Stimulated activated CD4-positive, alpha-beta T cell treated with anti-CD3 and anti-CD28 coated beads, Interleukin-12 subunit alpha, Interleukin-12 subunit beta, amount 100 ng/mL, for 4 hours (primary cell): ENCODE measurements around the gene ARIH2.
A peak's percentile ranks its signal among the peaks of the same experiment; 100 is the strongest.

Experiments
- DNase-seq: peaks from one replicate; pipeline ENCODE4 v3.0.0-alpha.2; 2020

Gene ARIH2

GRCh38 chr3:49021813-49022687, 103.4 kb downstream of the ARIH2 start, which contains the start of gene NDUFAF3:
Gene NDUFAF3, plus strand, starts transcription at chr3:49022121. Its CDS starts 24 bp downstream, at chr3:49022145.
- DNase-seq, result peak; percentile 92

GRCh38 chr3:49022688-49023171, 104.1 kb downstream of the ARIH2 start:
- no peak for DNase-seq

GRCh38 chr3:49023775-49024174, 105.1 kb downstream of the ARIH2 start:
- no peak for DNase-seq

GRCh38 chr3:49024449-49024848, 105.8 kb downstream of the ARIH2 start:
- DNase-seq, result no peak

- no peak for DNase-seq
Measured at GRCh38 chr3:49025005-49025792, 106.6 kb downstream of the ARIH2 start.

- no peak for DNase-seq
Measured at GRCh38 chr3:49025793-49026520, 107.3 kb downstream of the ARIH2 start.

GRCh38 chr3:49026536-49026935, 107.9 kb downstream of the ARIH2 start:
- no peak for DNase-seq

GRCh38 chr3:49027634-49028033, 109.0 kb downstream of the ARIH2 start:
- DNase-seq, result no peak

GRCh38 chr3:49028298-49028672, 109.6 kb downstream of the ARIH2 start:
- no peak for DNase-seq

GRCh38 chr3:49028673-49029562, 110.3 kb downstream of the ARIH2 start, which contains the start of gene IMPDH2:
Gene IMPDH2, minus strand, starts transcription at chr3:49029398. Its CDS starts 48 bp downstream, at chr3:49029350.
- DNase-seq, result peak; percentile 91

- DNase-seq, result no peak
Measured at GRCh38 chr3:49029563-49029884, 110.9 kb downstream of the ARIH2 start.

GRCh38 chr3:49030321-49030720, 111.7 kb downstream of the ARIH2 start:
- DNase-seq, result no peak

GRCh38 chr3:49032646-49033304, 114.1 kb downstream of the ARIH2 start:
- DNase-seq, result no peak

- DNase-seq, result no peak
Measured at GRCh38 chr3:49034650-49035049, 116.0 kb downstream of the ARIH2 start.

GRCh38 chr3:49035281-49035680, 116.6 kb downstream of the ARIH2 start:
- DNase-seq, result no peak
